H9 (cell line): ENCODE results near the gene WDR44. TPM values are rescaled to one million over a fixed set of nuclear protein-coding genes. Genes with fewer than 3 reads are reported as not detected.

ENCODE experiments used
- DNase-seq: peaks from one replicate; pipeline ENCODE4 v3.0.0-alpha.2; 2017
- H2AFZ ChIP-seq: one replicate; pipeline ENCODE4 v1.6.1; 2013; ENCODE audit warnings: mild to moderate bottlenecking, low read length, control low read depth, moderate library complexity
- H2AK5ac ChIP-seq: 2 replicates; pipeline ENCODE4 v1.6.1; 2013; ENCODE audit warnings: low read length, control low read depth, mixed read lengths; ENCODE audit not compliant: insufficient read length
- H2BK120ac ChIP-seq: one replicate; pipeline ENCODE4 v1.6.1; 2013; ENCODE audit warnings: low read depth, mild to moderate bottlenecking, low read length, control low read depth, inconsistent platforms; ENCODE audit not compliant: poor library complexity, severe bottlenecking
- H2BK12ac ChIP-seq: 2 replicates; pipeline ENCODE4 v1.6.1; 2013; ENCODE audit warnings: low read length, control low read depth, mixed read lengths, low read depth; ENCODE audit not compliant: insufficient read length
- H2BK15ac ChIP-seq: 2 replicates; pipeline ENCODE4 v1.6.1; 2013; ENCODE audit warnings: low read depth, low read length, control low read depth
- H2BK20ac ChIP-seq: one replicate; pipeline ENCODE4 v1.6.1; 2013; ENCODE audit warnings: low read depth, mild to moderate bottlenecking, low read length, control low read depth, inconsistent platforms; ENCODE audit not compliant: poor library complexity, severe bottlenecking
- H2BK5ac ChIP-seq: 2 replicates; pipeline ENCODE4 v1.6.1; 2013; ENCODE audit warnings: low read length, control low read depth, mixed read lengths; ENCODE audit not compliant: insufficient read length
- H3K14ac ChIP-seq: 2 replicates; pipeline ENCODE4 v1.6.1; 2013; ENCODE audit warnings: low read length, control low read depth; ENCODE audit not compliant: insufficient read depth
- H3K18ac ChIP-seq: 2 replicates; pipeline ENCODE4 v1.6.1; 2013; ENCODE audit warnings: low read depth, mild to moderate bottlenecking, mixed read lengths, low read length, control low read depth; ENCODE audit not compliant: insufficient read length
- H3K23ac ChIP-seq: 2 replicates; pipeline ENCODE4 v1.6.1; 2013; ENCODE audit warnings: low read length, control low read depth, mixed read lengths, low read depth; ENCODE audit not compliant: insufficient read length
- H3K23me2 ChIP-seq: 2 replicates; pipeline ENCODE4 v1.6.1; 2013; ENCODE audit warnings: low read depth, mild to moderate bottlenecking, mixed read lengths, low read length, control low read depth; ENCODE audit not compliant: insufficient read length, poor library complexity, severe bottlenecking
- H3K27ac ChIP-seq: 2 replicates; pipeline ENCODE4 v1.5.1; 2013; ENCODE audit warnings: low read length, control low read depth, mixed read lengths, low read depth; ENCODE audit not compliant: insufficient read length
- H3K27me3 ChIP-seq: 2 replicates; pipeline ENCODE4 v1.6.1; 2013; ENCODE audit warnings: low read length, control low read depth, inconsistent platforms; ENCODE audit not compliant: insufficient read depth
- H3K4ac ChIP-seq: 2 replicates; pipeline ENCODE4 v1.6.1; 2013; ENCODE audit warnings: low read depth, mild to moderate bottlenecking, control low read depth, inconsistent platforms, low read length, moderate library complexity
- H3K4me1 ChIP-seq: 2 replicates; pipeline ENCODE4 v1.6.1; 2013; ENCODE audit warnings: low read length, control low read depth, inconsistent platforms; ENCODE audit not compliant: insufficient read depth
- H3K4me2 ChIP-seq: 2 replicates; pipeline ENCODE4 v1.6.1; 2013; ENCODE audit warnings: low read length, control low read depth, mixed read lengths; ENCODE audit not compliant: insufficient read length, insufficient read depth
- H3K56ac ChIP-seq: 2 replicates; pipeline ENCODE4 v1.6.1; 2013; ENCODE audit warnings: low read depth, mild to moderate bottlenecking, mixed read lengths, low read length, control low read depth; ENCODE audit not compliant: insufficient read length
- H3K79me1 ChIP-seq: 2 replicates; pipeline ENCODE4 v1.6.1; 2013; ENCODE audit warnings: low read depth, mild to moderate bottlenecking, moderate library complexity, low read length, control low read depth, inconsistent platforms; ENCODE audit not compliant: insufficient read depth, poor library complexity, severe bottlenecking
- H3K79me2 ChIP-seq: 2 replicates; pipeline ENCODE4 v1.6.1; 2013; ENCODE audit warnings: low read length, control low read depth, inconsistent platforms; ENCODE audit not compliant: insufficient read depth
- H3K9ac ChIP-seq: 2 replicates; pipeline ENCODE4 v1.6.1; 2013; ENCODE audit warnings: low read length, control low read depth, mixed read lengths; ENCODE audit not compliant: insufficient read length; ENCODE audit errors: extremely low read depth
- H3K9me3 ChIP-seq: one replicate; pipeline ENCODE4 v1.6.1; 2013; ENCODE audit warnings: low read depth, low read length, inconsistent platforms; ENCODE audit not compliant: control insufficient read depth
- H3T11ph ChIP-seq: one replicate; pipeline ENCODE4 v1.6.1; 2013; ENCODE audit warnings: mild to moderate bottlenecking, low read length, control low read depth, inconsistent platforms
- H4K20me1 ChIP-seq: one replicate; pipeline ENCODE4 v1.6.1; 2013; ENCODE audit not compliant: control insufficient read depth, insufficient read length, insufficient read depth
- H4K5ac ChIP-seq: 2 replicates; pipeline ENCODE4 v1.6.1; 2013; ENCODE audit warnings: low read depth, mild to moderate bottlenecking, mixed read lengths, low read length, control low read depth; ENCODE audit not compliant: insufficient read length
- H4K8ac ChIP-seq: replicated peaks from 2 replicates; pipeline ENCODE4 v1.6.1; 2013; ENCODE audit warnings: low read length, control low read depth, mixed read lengths, low read depth; ENCODE audit not compliant: insufficient read length
- H4K91ac ChIP-seq: 2 replicates; pipeline ENCODE4 v1.6.1; 2013; ENCODE audit warnings: low read depth, mild to moderate bottlenecking, moderate library complexity, mixed read lengths, low read length, control low read depth; ENCODE audit not compliant: insufficient read length
- H3K27ac Mint-ChIP-seq, 3 experiments: 2 replicates in 2 of 3; 3 replicates in 1 of 3; pipeline ENCODE4 v1.8.0; 2020 to 2021; ENCODE audit warnings: mixed read lengths in 3 of 3, mild to moderate bottlenecking in 1 of 3, moderate library complexity in 1 of 3
- H3K27me3 Mint-ChIP-seq: 2 replicates; pipeline ENCODE4 v1.8.0; 2021; ENCODE audit warnings: low read depth, mild to moderate bottlenecking, moderate library complexity, mixed read lengths
- H3K36me3 Mint-ChIP-seq, 3 experiments: 2 replicates in 2 of 3; 3 replicates in 1 of 3; pipeline ENCODE4 v1.8.0; 2020 to 2021; ENCODE audit warnings: low read depth in 3 of 3, mixed read lengths in 3 of 3; ENCODE audit not compliant: insufficient read depth in 1 of 3
- H3K4me1 Mint-ChIP-seq, 2 experiments: 2 replicates each; pipeline ENCODE4 v1.8.0; 2020; ENCODE audit warnings: mixed read lengths in 2 of 2
- H3K4me3 Mint-ChIP-seq, 2 experiments: 2 replicates in 1 of 2; 3 replicates in 1 of 2; pipeline ENCODE4 v1.8.0; 2020 to 2021; ENCODE audit warnings: mild to moderate bottlenecking in 2 of 2, mixed read lengths in 2 of 2, moderate library complexity in 1 of 2
- H3K9me3 Mint-ChIP-seq, 2 experiments: 2 replicates in 1 of 2; 3 replicates in 1 of 2; pipeline ENCODE4 v1.8.0; 2020; ENCODE audit warnings: mild to moderate bottlenecking in 2 of 2, mixed read lengths in 2 of 2, moderate library complexity in 1 of 2
- CTCF ChIP-seq: fragments of 200-600 bp; sonication (generic); conservative IDR thresholded peaks from 3 replicates; pipeline ENCODE4 v1.8.0; 2021; ENCODE audit warnings: antibody characterized with exemption, mild to moderate bottlenecking
- WGBS: extraction: QIAGEN DNeasy Blood & Tissue Kit; methylation state at CpG from one replicate; pipeline ENCODE4 v1.1.7; 2013; ENCODE audit warnings: missing lambda C conversion rate, low lambda C conversion rate, mixed read lengths; ENCODE audit not compliant: insufficient read length; ENCODE audit errors: extremely low coverage; 5-methylcytosine and 5-hydroxymethylcytosine counted together
- total RNA-seq: library from RNA; stranded (reverse); gene quantifications from 2 replicates; pipeline ENCODE4 v1.2.1, GENCODE V29; 2021

WDR44 gene
- total RNA-seq, 1 experiment from 2014 or later: 29.6 TPM

- Histone ChIP-seq H4K20me1 (no peaks in the 10 kb centered on the region), H3K9ac (no peak overlapping the region), H4K8ac (no peak overlapping the region), H3K4ac (no peak overlapping the region), H3K23me2 (no peaks in the 10 kb centered on the region), H2BK15ac (no peak overlapping the region), H2AK5ac (no peak overlapping the region), H3K27ac (no peak overlapping the region), H3T11ph (no peak overlapping the region), H3K79me1 (no peaks in the 10 kb centered on the region), H3K56ac (no peak overlapping the region), H3K79me2 (peaks cover 8% of the 10 kb centered on the region; the same call in 1 of the 2 replicates), H2BK20ac (no peak overlapping the region), H2BK120ac (no peak overlapping the region), H4K91ac (no peak overlapping the region), H3K4me2 (no peak overlapping the region), H3K4me1 (peaks cover 3% of the 10 kb centered on the region; the same call in 1 of the 2 replicates), H3K23ac (no peak overlapping the region), H3K27me3 (no peaks in the 10 kb centered on the region), H3K18ac (no peak overlapping the region), H2BK12ac (no peak overlapping the region), H3K9me3 (peaks cover 5% of the 10 kb centered on the region), H4K5ac (no peak overlapping the region), H2BK5ac (no peak overlapping the region), H3K14ac (no peak overlapping the region), H2AFZ (no peak overlapping the region)
- Mint-ChIP-seq H3K27me3 (no peaks in the 10 kb centered on the region), H3K27ac (no peak overlapping the region; a peak in 1 of 7 replicates), H3K4me3 (no peak overlapping the region), H3K36me3 (no peaks in the 10 kb centered on the region), H3K9me3 (no peaks in the 10 kb centered on the region), H3K4me1 (peaks cover 27 to 28% of the 10 kb centered on the region in 2 experiments)
- no peak for DNase-seq
- WGBS: no CpG with 5 or more reads among the region's 2 CpGs
- TF ChIP-seq CTCF: no peak
Observed at GRCh38 chrX:118355225-118355920, 9.5 kb downstream of the WDR44 start.
